HEK293 (cell line): Measurements from ENCODE around the gene ARHGEF39.

Source experiments
- GLIS1 ChIP-seq: fragments of 450-650 bp; formaldehyde crosslinking; IDR thresholded peaks from 2 replicates; pipeline ENCODE4 v1.5.1; 2016; ENCODE audit warnings: missing biosample characterization, missing genetic modification characterization
- GLIS2 ChIP-seq: fragments of 450-650 bp; formaldehyde crosslinking; IDR thresholded peaks from 2 replicates; pipeline ENCODE4 v1.5.1; 2016; ENCODE audit warnings: missing biosample characterization, missing genetic modification characterization
- KLF16 ChIP-seq: fragments of 450-650 bp; formaldehyde crosslinking; IDR thresholded peaks from 2 replicates; pipeline ENCODE4 v1.5.1; 2017; ENCODE audit warnings: missing biosample characterization, missing genetic modification characterization
- KLF7 ChIP-seq: fragments of 450-650 bp; formaldehyde crosslinking; IDR thresholded peaks from 2 replicates; pipeline ENCODE4 v1.5.1; 2016; ENCODE audit warnings: missing biosample characterization, missing genetic modification characterization, borderline replicate concordance
- KLF9 ChIP-seq: fragments of 450-650 bp; formaldehyde crosslinking; IDR thresholded peaks from 2 replicates; pipeline ENCODE4 v1.5.1; 2016; ENCODE audit warnings: missing biosample characterization, missing genetic modification characterization, low read depth
- ZBTB20 ChIP-seq: fragments of 450-650 bp; formaldehyde crosslinking; IDR thresholded peaks from 2 replicates; pipeline ENCODE4 v1.5.1; 2016; ENCODE audit warnings: missing biosample characterization, missing genetic modification characterization
- ZBTB21 ChIP-seq: fragments of 450-650 bp; formaldehyde crosslinking; IDR thresholded peaks from 2 replicates; pipeline ENCODE4 v1.5.1; 2017; ENCODE audit warnings: missing biosample characterization, missing genetic modification characterization
- ZEB2 ChIP-seq: fragments of 450-650 bp; formaldehyde crosslinking; IDR thresholded peaks from 2 replicates; pipeline ENCODE4 v1.5.1; 2016; ENCODE audit warnings: missing biosample characterization, missing genetic modification characterization
- ZNF335 ChIP-seq: fragments of 450-650 bp; formaldehyde crosslinking; conservative IDR thresholded peaks from 2 replicates; pipeline ENCODE4 v1.5.1; 2016; ENCODE audit warnings: missing biosample characterization, missing genetic modification characterization
- ZNF48 ChIP-seq: fragments of 450-650 bp; formaldehyde crosslinking; IDR thresholded peaks from 2 replicates; pipeline ENCODE4 v1.5.1; 2016; ENCODE audit warnings: missing biosample characterization, missing genetic modification characterization
- ZNF529 ChIP-seq: fragments of 450-650 bp; formaldehyde crosslinking; IDR thresholded peaks from 2 replicates; pipeline ENCODE4 v1.5.1; 2017; ENCODE audit warnings: missing genetic modification characterization, missing biosample characterization; ENCODE audit not compliant: insufficient replicate concordance
- ZNF76 ChIP-seq: fragments of 450-650 bp; formaldehyde crosslinking; IDR thresholded peaks from 2 replicates; pipeline ENCODE4; 2016; ENCODE audit warnings: low read depth, missing biosample characterization, missing genetic modification characterization, borderline replicate concordance
- TF ChIP-seq, protein P1 (sequence below): fragments of 450-650 bp; formaldehyde crosslinking; IDR thresholded peaks from 2 replicates; pipeline ENCODE4 v1.5.1; 2016; ENCODE audit warnings: missing biosample characterization, missing genetic modification characterization
- TF ChIP-seq, protein P2 (sequence below): fragments of 450-650 bp; formaldehyde crosslinking; IDR thresholded peaks from 2 replicates; pipeline ENCODE4 v1.5.1; 2016; ENCODE audit warnings: missing biosample characterization, missing genetic modification characterization
- TF ChIP-seq, protein P3 (sequence below): fragments of 450-650 bp; formaldehyde crosslinking; IDR thresholded peaks from 2 replicates; pipeline ENCODE4 v1.5.1; 2017; ENCODE audit warnings: missing biosample characterization, missing genetic modification characterization
- TF ChIP-seq, protein P4 (sequence below): fragments of 450-650 bp; formaldehyde crosslinking; conservative IDR thresholded peaks from 2 replicates; pipeline ENCODE4 v1.5.1; 2016; ENCODE audit warnings: low read depth, missing biosample characterization, missing genetic modification characterization
- TF ChIP-seq, protein P5 (sequence below): fragments of 450-650 bp; IDR thresholded peaks from 2 replicates; pipeline ENCODE4 v1.5.1; 2018; ENCODE audit warnings: missing biosample characterization, mild to moderate bottlenecking, missing genetic modification characterization
- TF ChIP-seq, protein P6 (sequence below): fragments of 450-650 bp; formaldehyde crosslinking; IDR thresholded peaks from 2 replicates; pipeline ENCODE4 v1.5.1; 2016; ENCODE audit warnings: missing biosample characterization, missing genetic modification characterization
- TF ChIP-seq, protein P7 (sequence below): fragments of 450-650 bp; formaldehyde crosslinking; IDR thresholded peaks from 2 replicates; pipeline ENCODE4 v1.5.1; 2016; ENCODE audit warnings: missing biosample characterization, missing genetic modification characterization
- TF ChIP-seq, protein P8 (sequence below): sonication (generic); formaldehyde crosslinking; IDR thresholded peaks from 2 replicates; pipeline ENCODE4 v1.8.1; 2022; ENCODE audit warnings: mild to moderate bottlenecking, moderate library complexity, missing genetic modification reagents

The ARHGEF39 gene

DNA sequence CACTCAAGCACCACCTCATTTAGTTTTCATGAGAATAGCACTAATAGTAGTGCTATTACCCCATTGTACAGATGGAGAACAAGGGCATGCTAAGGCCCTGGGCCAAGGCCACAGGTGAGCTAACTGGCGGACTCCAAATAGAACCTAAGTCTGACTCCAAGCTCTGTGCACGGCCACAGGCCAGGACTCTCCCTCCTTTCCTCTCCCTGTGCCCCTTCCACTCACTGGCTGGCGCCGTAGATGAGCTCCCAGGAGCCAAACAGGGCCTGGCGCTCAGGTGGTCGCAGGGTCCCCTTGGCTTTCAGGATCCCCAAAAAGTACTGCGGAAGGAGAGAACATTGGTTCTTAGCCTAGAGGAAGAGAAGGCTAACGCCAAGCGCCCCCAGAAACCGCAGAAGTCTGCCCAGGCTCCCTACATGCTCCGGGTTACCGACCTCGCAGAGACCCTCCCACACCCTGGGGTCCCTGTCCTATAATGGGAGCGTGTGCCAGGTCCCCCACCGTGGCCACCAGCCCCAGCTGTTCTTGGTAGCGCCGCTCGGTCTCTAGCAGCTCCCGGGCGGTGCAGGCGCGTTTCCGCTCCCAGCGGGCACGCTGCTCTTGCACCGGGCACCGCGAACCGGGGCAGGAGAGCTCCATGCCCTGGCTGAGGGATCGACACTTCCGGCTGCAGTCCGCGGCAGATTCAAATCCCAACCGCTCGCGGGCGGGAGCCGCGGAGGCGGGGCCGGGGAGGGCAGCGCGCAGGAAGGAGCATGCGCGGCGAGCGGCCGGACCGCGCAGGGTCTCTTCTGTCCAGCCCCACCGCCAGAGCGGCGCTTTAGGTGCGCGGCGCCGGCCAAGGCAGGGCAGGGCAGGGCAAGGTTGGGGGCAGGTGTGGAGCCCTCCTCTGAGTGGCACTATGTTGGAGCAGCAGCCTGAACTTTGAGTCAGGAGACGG is at the start of gene ARHGEF39 (continued):
- no peak for TF ChIP-seq ZBTB21 (tag by site-specific recombination)
- TF ChIP-seq, protein P1, sequence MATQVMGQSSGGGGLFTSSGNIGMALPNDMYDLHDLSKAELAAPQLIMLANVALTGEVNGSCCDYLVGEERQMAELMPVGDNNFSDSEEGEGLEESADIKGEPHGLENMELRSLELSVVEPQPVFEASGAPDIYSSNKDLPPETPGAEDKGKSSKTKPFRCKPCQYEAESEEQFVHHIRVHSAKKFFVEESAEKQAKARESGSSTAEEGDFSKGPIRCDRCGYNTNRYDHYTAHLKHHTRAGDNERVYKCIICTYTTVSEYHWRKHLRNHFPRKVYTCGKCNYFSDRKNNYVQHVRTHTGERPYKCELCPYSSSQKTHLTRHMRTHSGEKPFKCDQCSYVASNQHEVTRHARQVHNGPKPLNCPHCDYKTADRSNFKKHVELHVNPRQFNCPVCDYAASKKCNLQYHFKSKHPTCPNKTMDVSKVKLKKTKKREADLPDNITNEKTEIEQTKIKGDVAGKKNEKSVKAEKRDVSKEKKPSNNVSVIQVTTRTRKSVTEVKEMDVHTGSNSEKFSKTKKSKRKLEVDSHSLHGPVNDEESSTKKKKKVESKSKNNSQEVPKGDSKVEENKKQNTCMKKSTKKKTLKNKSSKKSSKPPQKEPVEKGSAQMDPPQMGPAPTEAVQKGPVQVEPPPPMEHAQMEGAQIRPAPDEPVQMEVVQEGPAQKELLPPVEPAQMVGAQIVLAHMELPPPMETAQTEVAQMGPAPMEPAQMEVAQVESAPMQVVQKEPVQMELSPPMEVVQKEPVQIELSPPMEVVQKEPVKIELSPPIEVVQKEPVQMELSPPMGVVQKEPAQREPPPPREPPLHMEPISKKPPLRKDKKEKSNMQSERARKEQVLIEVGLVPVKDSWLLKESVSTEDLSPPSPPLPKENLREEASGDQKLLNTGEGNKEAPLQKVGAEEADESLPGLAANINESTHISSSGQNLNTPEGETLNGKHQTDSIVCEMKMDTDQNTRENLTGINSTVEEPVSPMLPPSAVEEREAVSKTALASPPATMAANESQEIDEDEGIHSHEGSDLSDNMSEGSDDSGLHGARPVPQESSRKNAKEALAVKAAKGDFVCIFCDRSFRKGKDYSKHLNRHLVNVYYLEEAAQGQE: peak; percentile 24; the same call in 1 of the 2 replicates
- TF ChIP-seq, protein P2, sequence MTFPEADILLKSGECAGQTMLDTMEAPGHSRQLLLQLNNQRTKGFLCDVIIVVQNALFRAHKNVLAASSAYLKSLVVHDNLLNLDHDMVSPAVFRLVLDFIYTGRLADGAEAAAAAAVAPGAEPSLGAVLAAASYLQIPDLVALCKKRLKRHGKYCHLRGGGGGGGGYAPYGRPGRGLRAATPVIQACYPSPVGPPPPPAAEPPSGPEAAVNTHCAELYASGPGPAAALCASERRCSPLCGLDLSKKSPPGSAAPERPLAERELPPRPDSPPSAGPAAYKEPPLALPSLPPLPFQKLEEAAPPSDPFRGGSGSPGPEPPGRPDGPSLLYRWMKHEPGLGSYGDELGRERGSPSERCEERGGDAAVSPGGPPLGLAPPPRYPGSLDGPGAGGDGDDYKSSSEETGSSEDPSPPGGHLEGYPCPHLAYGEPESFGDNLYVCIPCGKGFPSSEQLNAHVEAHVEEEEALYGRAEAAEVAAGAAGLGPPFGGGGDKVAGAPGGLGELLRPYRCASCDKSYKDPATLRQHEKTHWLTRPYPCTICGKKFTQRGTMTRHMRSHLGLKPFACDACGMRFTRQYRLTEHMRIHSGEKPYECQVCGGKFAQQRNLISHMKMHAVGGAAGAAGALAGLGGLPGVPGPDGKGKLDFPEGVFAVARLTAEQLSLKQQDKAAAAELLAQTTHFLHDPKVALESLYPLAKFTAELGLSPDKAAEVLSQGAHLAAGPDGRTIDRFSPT (tag by site-specific recombination): peak; percentile 80
- TF ChIP-seq, protein P3, sequence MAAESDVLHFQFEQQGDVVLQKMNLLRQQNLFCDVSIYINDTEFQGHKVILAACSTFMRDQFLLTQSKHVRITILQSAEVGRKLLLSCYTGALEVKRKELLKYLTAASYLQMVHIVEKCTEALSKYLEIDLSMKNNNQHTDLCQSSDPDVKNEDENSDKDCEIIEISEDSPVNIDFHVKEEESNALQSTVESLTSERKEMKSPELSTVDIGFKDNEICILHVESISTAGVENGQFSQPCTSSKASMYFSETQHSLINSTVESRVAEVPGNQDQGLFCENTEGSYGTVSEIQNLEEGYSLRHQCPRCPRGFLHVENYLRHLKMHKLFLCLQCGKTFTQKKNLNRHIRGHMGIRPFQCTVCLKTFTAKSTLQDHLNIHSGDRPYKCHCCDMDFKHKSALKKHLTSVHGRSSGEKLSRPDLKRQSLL (tag by site-specific recombination): peak; percentile 77
- TF ChIP-seq, protein P4, sequence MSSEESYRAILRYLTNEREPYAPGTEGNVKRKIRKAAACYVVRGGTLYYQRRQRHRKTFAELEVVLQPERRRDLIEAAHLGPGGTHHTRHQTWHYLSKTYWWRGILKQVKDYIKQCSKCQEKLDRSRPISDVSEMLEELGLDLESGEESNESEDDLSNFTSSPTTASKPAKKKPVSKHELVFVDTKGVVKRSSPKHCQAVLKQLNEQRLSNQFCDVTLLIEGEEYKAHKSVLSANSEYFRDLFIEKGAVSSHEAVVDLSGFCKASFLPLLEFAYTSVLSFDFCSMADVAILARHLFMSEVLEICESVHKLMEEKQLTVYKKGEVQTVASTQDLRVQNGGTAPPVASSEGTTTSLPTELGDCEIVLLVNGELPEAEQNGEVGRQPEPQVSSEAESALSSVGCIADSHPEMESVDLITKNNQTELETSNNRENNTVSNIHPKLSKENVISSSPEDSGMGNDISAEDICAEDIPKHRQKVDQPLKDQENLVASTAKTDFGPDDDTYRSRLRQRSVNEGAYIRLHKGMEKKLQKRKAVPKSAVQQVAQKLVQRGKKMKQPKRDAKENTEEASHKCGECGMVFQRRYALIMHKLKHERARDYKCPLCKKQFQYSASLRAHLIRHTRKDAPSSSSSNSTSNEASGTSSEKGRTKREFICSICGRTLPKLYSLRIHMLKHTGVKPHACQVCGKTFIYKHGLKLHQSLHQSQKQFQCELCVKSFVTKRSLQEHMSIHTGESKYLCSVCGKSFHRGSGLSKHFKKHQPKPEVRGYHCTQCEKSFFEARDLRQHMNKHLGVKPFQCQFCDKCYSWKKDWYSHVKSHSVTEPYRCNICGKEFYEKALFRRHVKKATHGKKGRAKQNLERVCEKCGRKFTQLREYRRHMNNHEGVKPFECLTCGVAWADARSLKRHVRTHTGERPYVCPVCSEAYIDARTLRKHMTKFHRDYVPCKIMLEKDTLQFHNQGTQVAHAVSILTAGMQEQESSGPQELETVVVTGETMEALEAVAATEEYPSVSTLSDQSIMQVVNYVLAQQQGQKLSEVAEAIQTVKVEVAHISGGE (tag by site-specific recombination): peak; percentile 80
- TF ChIP-seq KLF9 (tag by site-specific recombination): peak; percentile 60
- TF ChIP-seq GLIS2 (tag by site-specific recombination): peak; percentile 60
- TF ChIP-seq GLIS1: no peak; the same call in 1 of the 2 replicates
- peak; percentile 80 for TF ChIP-seq ZNF335 (tag by site-specific recombination)
- TF ChIP-seq ZBTB20 (tag by site-specific recombination): peak; percentile 62; the same call in 1 of the 2 replicates
- TF ChIP-seq ZEB2: peak; percentile 44; the same call in 1 of the 2 replicates
- TF ChIP-seq, protein P5, sequence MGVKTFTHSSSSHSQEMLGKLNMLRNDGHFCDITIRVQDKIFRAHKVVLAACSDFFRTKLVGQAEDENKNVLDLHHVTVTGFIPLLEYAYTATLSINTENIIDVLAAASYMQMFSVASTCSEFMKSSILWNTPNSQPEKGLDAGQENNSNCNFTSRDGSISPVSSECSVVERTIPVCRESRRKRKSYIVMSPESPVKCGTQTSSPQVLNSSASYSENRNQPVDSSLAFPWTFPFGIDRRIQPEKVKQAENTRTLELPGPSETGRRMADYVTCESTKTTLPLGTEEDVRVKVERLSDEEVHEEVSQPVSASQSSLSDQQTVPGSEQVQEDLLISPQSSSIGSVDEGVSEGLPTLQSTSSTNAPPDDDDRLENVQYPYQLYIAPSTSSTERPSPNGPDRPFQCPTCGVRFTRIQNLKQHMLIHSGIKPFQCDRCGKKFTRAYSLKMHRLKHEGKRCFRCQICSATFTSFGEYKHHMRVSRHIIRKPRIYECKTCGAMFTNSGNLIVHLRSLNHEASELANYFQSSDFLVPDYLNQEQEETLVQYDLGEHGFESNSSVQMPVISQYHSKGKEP (tag by site-specific recombination): peak; percentile 28; the same call in 1 of the 2 replicates
- TF ChIP-seq KLF16 (tag by site-specific recombination): 0 out of 2 replicates have a peak, but pooled peaks have one; percentile 40
- TF ChIP-seq, protein P6, sequence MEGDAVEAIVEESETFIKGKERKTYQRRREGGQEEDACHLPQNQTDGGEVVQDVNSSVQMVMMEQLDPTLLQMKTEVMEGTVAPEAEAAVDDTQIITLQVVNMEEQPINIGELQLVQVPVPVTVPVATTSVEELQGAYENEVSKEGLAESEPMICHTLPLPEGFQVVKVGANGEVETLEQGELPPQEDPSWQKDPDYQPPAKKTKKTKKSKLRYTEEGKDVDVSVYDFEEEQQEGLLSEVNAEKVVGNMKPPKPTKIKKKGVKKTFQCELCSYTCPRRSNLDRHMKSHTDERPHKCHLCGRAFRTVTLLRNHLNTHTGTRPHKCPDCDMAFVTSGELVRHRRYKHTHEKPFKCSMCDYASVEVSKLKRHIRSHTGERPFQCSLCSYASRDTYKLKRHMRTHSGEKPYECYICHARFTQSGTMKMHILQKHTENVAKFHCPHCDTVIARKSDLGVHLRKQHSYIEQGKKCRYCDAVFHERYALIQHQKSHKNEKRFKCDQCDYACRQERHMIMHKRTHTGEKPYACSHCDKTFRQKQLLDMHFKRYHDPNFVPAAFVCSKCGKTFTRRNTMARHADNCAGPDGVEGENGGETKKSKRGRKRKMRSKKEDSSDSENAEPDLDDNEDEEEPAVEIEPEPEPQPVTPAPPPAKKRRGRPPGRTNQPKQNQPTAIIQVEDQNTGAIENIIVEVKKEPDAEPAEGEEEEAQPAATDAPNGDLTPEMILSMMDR (tag by site-specific recombination): peak; percentile 62; the same call in 1 of the 2 replicates
- TF ChIP-seq, protein P7, sequence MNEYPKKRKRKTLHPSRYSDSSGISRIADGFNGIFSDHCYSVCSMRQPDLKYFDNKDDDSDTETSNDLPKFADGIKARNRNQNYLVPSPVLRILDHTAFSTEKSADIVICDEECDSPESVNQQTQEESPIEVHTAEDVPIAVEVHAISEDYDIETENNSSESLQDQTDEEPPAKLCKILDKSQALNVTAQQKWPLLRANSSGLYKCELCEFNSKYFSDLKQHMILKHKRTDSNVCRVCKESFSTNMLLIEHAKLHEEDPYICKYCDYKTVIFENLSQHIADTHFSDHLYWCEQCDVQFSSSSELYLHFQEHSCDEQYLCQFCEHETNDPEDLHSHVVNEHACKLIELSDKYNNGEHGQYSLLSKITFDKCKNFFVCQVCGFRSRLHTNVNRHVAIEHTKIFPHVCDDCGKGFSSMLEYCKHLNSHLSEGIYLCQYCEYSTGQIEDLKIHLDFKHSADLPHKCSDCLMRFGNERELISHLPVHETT (tag by site-specific recombination): no peak
- no peak for TF ChIP-seq KLF7
- no peak for TF ChIP-seq ZNF529
- no peak for TF ChIP-seq ZNF48
- peak; percentile 72; the same call in 1 of the 2 replicates for TF ChIP-seq ZNF76 (tag by site-specific recombination)
- TF ChIP-seq, protein P8, sequence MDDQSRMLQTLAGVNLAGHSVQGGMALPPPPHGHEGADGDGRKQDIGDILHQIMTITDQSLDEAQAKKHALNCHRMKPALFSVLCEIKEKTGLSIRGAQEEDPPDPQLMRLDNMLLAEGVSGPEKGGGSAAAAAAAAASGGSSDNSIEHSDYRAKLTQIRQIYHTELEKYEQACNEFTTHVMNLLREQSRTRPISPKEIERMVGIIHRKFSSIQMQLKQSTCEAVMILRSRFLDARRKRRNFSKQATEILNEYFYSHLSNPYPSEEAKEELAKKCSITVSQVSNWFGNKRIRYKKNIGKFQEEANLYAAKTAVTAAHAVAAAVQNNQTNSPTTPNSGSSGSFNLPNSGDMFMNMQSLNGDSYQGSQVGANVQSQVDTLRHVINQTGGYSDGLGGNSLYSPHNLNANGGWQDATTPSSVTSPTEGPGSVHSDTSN (CRISPR knock-in tag): peak; percentile 86; the same call in 1 of the 2 replicates
